ELF-1 (cell line): ENCODE results near the gene RSKR.
"Not testable (repeated sequence)": the region's sequence is repeated elsewhere in the genome, so short reads cannot be mapped to it uniquely, and the experiment has no call there.

Experiments used
- DNase-seq: peaks from one replicate; pipeline ENCODE4 v3.0.0-alpha.2; 2016; ENCODE audit warnings: low read depth, low spot score

Gene RSKR

GRCh38 chr17:28577466-28577824 lies 36.5 kb downstream of the RSKR start:
- no peak for DNase-seq

GRCh38 chr17:28576758-28577465 lies 37.1 kb downstream of the RSKR start, which contains the start of gene ALDOC:
Gene ALDOC, minus strand, starts transcription at chr17:28576895. Its CDS starts 1,363 bp downstream, at chr17:28575532.
- DNase-seq = peak; percentile 97

GRCh38 chr17:28576016-28576415 lies 38.0 kb downstream of the RSKR start:
- DNase-seq = not testable (repeated sequence)

GRCh38 chr17:28575126-28575795 lies 38.7 kb downstream of the RSKR start:
- peak; percentile 31 for DNase-seq

GRCh38 chr17:28574526-28574925 lies 39.5 kb downstream of the RSKR start:
- DNase-seq = no peak

DNA sequence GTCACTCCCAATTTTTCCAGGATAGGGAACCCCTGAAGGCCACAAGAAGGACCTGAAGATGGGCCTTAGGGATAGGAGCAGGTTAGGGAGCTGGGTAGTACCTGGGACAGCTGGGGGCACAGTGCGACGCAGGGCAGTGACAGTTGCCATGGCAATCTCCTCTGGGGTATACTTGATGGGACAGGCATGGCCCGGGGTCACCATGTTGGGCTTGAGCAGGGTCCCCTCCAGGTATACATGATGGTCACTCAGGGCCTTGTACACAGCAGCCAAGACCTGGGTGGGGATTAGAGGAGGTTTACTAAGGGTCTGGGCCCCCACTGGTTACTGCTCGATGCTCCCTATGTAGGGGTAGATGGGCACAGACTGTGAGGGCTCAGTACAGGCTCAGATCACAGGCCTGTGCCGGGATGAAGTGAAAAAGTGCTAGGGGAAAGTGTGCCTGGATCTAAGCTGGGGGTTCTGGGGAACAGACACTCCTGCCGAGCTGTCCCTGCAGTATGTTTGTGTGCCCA lies 40.0 kb downstream of the RSKR start:
- no peak for DNase-seq

DNA sequence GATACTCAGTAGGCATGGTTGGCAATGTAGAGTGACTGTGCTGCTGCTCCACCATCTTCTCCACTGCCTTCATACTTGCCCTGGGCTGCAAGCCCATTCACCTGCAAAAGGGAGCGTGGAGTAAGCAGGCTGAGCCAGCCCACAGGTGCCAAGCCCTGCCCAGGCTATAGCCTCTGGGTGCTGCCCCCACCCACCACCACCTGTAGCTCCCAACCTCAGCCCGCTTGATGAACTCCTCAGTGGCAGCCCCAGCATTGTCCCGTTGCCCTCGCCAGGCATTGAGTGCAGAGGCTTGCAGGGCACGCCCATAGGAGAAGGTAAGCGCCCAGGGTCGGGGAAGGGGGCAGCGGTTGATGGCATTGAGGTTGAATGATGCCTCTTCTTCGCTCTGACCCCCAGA lies 40.5 kb downstream of the RSKR start:
- DNase-seq = no peak

DNA sequence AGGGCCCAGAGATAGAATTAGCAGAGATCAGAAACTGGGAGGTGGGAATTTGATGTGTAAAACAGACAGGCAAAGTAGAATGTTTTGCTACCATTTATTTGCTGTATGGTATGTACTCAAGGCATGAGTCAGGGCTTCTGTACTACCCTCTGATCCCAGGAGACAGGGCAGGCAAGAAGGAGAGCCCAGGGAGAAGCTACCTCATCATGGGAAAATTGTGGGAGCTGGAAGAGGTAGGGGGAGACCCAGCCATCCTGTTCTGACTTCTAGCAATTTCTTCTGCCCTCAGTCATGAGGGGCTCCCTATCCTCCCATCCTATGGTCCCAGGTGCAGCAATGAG lies 41.0 kb downstream of the RSKR start:
- no peak for DNase-seq

DNA sequence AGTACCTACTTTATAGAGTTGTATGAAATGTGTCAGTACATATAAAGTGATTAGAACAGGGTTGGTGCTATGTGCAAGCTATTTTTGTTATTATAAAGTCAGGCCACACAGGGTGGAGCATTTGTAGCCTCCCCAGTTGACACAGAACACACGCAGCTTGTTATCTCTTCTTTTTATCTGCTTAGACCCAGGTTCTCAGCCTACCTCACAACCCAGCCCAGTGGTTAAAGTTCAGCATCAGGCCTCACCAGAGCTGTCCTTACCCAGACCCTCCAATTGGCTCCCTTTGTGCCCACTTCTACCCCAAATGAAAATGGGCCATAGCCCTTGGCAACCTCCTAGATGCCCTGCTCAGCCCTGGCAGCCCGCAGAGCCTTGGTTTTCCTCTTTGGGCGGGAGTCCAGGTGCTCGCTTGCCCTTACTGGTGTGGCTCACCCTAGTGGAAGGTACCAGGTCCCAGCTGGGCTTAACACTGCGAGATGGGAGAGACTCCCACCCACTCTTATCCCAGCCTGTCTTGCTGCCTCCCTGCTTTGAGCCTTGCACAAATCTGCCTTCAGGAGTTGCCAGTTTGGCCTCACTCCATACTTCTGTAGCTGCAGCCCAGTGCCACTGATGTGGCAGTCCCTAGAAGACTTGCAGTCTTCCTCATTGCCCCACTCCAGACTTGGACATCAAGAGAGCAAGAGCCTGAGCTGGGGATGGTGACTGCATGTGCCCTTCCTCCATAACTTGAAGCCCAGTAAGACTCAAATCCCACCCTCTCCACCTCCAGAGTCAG lies 41.5 kb downstream of the RSKR start:
- DNase-seq = no peak

DNA sequence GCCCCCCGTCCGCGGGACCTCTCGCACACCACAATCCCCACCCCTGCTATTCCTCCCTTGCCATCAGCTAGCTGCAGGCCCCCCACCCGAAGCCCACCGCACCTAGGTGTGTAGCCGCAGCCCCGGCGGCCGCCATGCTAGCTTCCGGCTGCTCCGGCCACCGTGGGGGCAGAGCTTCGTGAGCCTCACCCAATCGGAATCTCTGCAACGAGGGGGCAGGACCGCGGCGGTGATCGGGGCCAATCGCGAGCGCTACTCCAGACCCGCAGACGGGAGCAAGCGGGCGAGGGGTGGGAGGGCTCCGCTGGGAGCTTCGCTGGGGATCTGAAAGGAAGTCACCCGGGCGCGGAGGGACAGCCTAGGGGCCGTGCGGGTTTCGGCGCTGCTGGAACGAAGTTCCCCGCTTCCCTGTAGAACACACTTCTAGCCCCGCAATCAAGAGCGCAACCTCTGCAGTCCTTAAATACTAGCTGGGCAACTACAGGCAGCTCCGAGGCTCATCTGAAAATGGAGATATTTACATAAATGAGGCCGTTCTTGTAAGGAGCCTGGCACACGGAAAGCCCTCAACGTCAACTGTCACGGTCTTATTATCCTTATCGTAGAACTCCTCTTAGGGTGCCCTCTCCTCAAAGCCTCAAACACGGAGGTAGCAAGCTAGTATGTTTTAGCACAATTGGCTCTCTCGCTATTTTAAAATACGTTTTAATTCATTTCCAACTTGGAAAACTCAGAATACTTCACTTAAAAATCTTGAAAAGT lies 42.4 kb downstream of the RSKR start, which contains the start of gene PIGS:
Gene PIGS (minus strand): TSS at position 164 of the 762 bp plus-strand sequence. CDS start 28 bp downstream, at position 136.
- peak; percentile 94 for DNase-seq

GRCh38 chr17:28570716-28571360 lies 43.1 kb downstream of the RSKR start:
- DNase-seq = peak; percentile 63

DNA sequence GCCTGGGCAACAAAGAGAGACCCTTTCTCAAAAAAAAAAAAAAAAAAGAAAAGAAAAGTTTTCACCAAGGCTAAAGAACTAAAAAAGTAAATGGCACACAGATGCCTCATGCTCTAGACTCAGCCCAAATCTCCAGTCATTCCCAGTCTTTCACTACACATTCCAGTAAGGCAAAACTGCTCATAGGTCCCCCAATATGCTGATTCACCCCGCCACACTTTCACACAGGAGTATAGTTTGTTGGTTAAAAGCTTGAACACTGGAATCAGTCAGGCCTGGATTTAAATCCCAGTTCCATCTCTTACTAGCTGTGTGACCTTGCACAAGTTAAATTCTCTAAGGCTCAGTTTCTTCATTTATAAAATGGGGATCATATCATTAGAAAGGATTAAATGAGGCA lies 44.5 kb downstream of the RSKR start:
- no peak for DNase-seq

GRCh38 chr17:28567604-28568003 lies 46.4 kb downstream of the RSKR start:
- no peak for DNase-seq

DNA sequence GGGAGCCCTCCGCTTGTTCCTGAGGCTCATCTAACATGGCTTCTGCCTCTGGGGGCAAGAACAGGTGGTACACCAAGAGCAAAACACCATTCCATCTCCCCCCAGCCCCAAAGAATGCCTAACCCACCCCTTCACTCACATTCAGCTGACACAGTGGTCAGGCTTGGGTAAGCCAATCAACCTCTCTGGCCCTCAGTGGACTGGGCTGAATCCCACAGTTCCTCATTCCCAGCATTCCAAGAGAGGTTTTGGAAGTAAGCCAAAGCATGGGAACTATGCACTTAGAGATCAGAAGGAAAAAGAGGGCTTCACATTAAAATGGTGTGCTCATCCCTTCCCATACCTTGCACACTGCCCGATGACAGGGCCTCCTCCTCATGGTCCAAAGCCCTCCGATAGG lies 50.5 kb downstream of the RSKR start:
- peak; percentile 32 for DNase-seq
